GM23248 (cell line): Measurements from ENCODE around the gene RWDD3. TPM values are rescaled to one million over a fixed set of nuclear protein-coding genes. Genes with fewer than 3 reads are reported as not detected.

Experiments used
- DNase-seq: peaks from one replicate; pipeline ENCODE4 v3.0.0-alpha.2; 2015
- H2AFZ ChIP-seq: fragments of 200-600 bp; sonication (generic); 2 replicates; pipeline ENCODE4 v1.6.1; 2016; ENCODE audit warnings: antibody characterized with exemption
- H3F3A ChIP-seq: fragments of 200-600 bp; sonication (generic); 2 replicates; pipeline ENCODE4 v1.6.1; 2016; ENCODE audit warnings: mild to moderate bottlenecking, antibody characterized with exemption, mixed run types; ENCODE audit not compliant: insufficient read depth
- H3K27ac ChIP-seq: fragments of 200-600 bp; sonication (generic); 2 replicates; pipeline ENCODE4 v1.5.1; 2016; ENCODE audit warnings: mild to moderate bottlenecking
- H3K27me3 ChIP-seq: fragments of 200-600 bp; sonication (generic); replicated peaks from 2 replicates; pipeline ENCODE4 v1.6.1; 2016; ENCODE audit warnings: mild to moderate bottlenecking; ENCODE audit not compliant: insufficient read depth
- H3K36me3 ChIP-seq: fragments of 200-600 bp; sonication (generic); 2 replicates; pipeline ENCODE4 v1.6.1; 2016; ENCODE audit warnings: low read depth, mild to moderate bottlenecking
- H3K4me1 ChIP-seq: fragments of 200-600 bp; sonication (generic); 2 replicates; pipeline ENCODE4 v1.6.1; 2016; ENCODE audit warnings: mild to moderate bottlenecking; ENCODE audit not compliant: insufficient read depth
- H3K4me2 ChIP-seq: fragments of 200-600 bp; sonication (generic); one replicate; pipeline ENCODE4 v1.6.1; 2016; ENCODE audit warnings: mild to moderate bottlenecking; ENCODE audit not compliant: unreplicated experiment
- H3K4me3 ChIP-seq: fragments of 200-600 bp; sonication (generic); 2 replicates; pipeline ENCODE4 v1.5.1; 2016; ENCODE audit warnings: mild to moderate bottlenecking
- H3K79me2 ChIP-seq: fragments of 200-600 bp; sonication (generic); 2 replicates; pipeline ENCODE4 v1.6.1; 2016; ENCODE audit warnings: mild to moderate bottlenecking; ENCODE audit not compliant: insufficient read depth
- H3K9ac ChIP-seq: fragments of 200-600 bp; sonication (generic); 2 replicates; pipeline ENCODE4 v1.6.1; 2016; ENCODE audit warnings: mild to moderate bottlenecking
- H3K9me2 ChIP-seq: fragments of 200-600 bp; sonication (generic); 2 replicates; pipeline ENCODE4 v1.6.1; 2016; ENCODE audit warnings: mixed run types, mild to moderate bottlenecking, moderate library complexity; ENCODE audit not compliant: insufficient read depth
- H3K9me3 ChIP-seq: fragments of 200-600 bp; sonication (generic); one replicate; pipeline ENCODE4 v1.6.1; 2017; ENCODE audit warnings: low read depth
- H4K20me1 ChIP-seq: fragments of 200-600 bp; sonication (generic); 2 replicates; pipeline ENCODE4 v1.6.0; 2016; ENCODE audit not compliant: insufficient read depth
- EZH2 ChIP-seq: fragments of 200-600 bp; sonication (generic); IDR thresholded peaks from 2 replicates; pipeline ENCODE4 v1.6.1; 2018; ENCODE audit warnings: antibody characterized with exemption, mild to moderate bottlenecking; ENCODE audit not compliant: insufficient read depth, poor library complexity, severe bottlenecking
- EZH2phosphoT487 ChIP-seq: fragments of 200-600 bp; sonication (generic); IDR thresholded peaks from 2 replicates; pipeline ENCODE4 v1.6.1; 2018; ENCODE audit warnings: antibody characterized with exemption, moderate library complexity, mild to moderate bottlenecking, low read depth; ENCODE audit not compliant: insufficient read depth
- WGBS, 2 experiments: methylation state at CpG; one replicate each; pipeline ENCODE4 v1.1.6; 2015 to 2017; ENCODE audit warnings: low lambda C conversion rate in 2 of 2, low coverage in 1 of 2; ENCODE audit errors: missing lambda C conversion rate in 2 of 2; 5-methylcytosine and 5-hydroxymethylcytosine counted together
- in situ Hi-C: fragments of 300-500 bp; cut with MboI; formaldehyde crosslinking; loops from 2 replicates; pipeline ENCODE4 v1.15.0; 2020
- polyA plus RNA-seq: library from polyadenylated mRNA; unstranded; fragments of >200 nt; fragmentation: Nextera tagmentation; extraction: Ambion mirVana; gene quantifications from 2 replicates; pipeline ENCODE4 v1.2.1, GENCODE V29; 2016
- total RNA-seq: library from RNA; depleted of rRNA; stranded (reverse); fragments of >200 nt; shearing (Covaris generic); gene quantifications from 2 replicates; pipeline ENCODE4 v1.2.3, GENCODE V29; 2014

RWDD3 gene
- total and polyA plus RNA-seq, 2 experiments from 2014 or later, result 13.6 to 25.5 TPM

DNA sequence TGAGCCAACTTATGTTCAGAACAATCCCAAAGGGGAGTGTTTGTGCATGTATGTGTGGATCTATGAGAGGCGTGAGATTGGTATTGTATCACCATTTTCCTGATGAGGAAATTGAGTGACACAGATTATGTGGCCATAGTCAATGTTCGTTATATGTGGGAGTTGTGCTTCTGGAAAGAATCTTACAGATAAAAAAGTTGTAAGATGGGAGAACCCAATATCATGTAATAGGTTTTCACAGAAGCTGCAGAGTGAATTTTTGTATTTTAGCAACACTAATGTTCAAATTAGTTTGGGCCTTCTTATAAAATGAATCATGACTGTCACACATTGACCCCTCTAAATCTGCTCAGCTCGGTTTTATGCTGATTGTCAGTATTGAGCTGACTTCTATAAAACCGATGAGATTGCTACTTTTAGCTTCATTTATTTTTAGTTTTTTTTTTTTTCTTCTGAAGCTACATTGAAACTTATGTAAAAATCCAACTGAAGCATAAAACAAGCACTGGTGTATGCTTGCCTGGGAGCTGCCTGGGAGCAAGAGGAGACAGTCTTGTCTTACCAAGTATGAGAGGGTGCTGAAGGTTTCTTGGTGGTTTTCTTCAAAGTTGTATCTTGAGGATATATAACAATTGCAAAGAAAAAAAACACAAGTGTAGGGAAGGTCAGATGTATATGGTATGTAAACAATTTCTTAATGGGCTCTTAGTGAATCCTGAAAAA is 4.1 kb downstream of the RWDD3 start:
- TF ChIP-seq EZH2, result no peak
- no peak for TF ChIP-seq EZH2phosphoT487
- H2AFZ ChIP-seq, result no peak overlapping the region
- 0 out of 2 replicates have a peak, but pooled peaks cover 5% of the 10 kb centered on the region for H3K4me1 ChIP-seq
- no peaks in the 10 kb centered on the region for H3K9me3 ChIP-seq
- no peak overlapping the region for H3K4me3 ChIP-seq
- H4K20me1 ChIP-seq, result no peaks in the 10 kb centered on the region
- H3K27me3 ChIP-seq, result no peaks in the 10 kb centered on the region
- H3K4me2 ChIP-seq, result no peak overlapping the region
- H3K27ac ChIP-seq, result no peak overlapping the region
- in situ Hi-C loops, result loop anchor here (25.0 kb wide), 1 partner anchor 376 kb away; no protein-coding TSS in a partner anchor
- WGBS, 2 experiments, result 78 to 79% methylated on average over 4 of the region's 4 CpGs
- H3F3A ChIP-seq, result no peaks in the 10 kb centered on the region
- H3K9me2 ChIP-seq, result no peaks in the 10 kb centered on the region
- H3K36me3 ChIP-seq, result peaks cover 21% of the 10 kb centered on the region; the same call in 1 of the 2 replicates
- H3K9ac ChIP-seq, result no peak overlapping the region
- no peak for DNase-seq
- H3K79me2 ChIP-seq, result peaks cover 87% of the 10 kb centered on the region

DNA sequence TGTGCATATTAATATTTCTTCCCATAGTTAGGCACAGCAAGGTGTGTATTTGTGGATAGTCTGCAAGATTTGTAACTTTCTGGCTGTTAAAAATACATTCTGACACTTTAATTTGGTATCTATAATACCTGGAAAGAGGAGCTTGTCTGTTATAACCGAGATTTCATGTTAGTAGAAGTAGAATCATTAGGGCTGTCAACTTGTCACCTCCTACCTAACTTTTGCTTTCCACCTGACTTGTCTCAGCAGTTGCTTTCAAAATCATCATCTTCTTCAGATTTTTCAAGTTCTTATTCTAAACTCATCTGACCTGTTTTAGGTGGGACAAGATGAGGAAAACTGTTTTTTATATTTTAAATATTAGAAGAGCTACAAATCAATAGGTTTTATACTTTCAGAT is 11.0 kb downstream of the RWDD3 start:
- Histone ChIP-seq H3K9me3 (no peaks in the 10 kb centered on the region), H3F3A (no peaks in the 10 kb centered on the region), H3K36me3 (peaks cover 42% of the 10 kb centered on the region), H2AFZ (no peak overlapping the region), H3K9ac (no peak overlapping the region), H3K9me2 (no peaks in the 10 kb centered on the region), H3K27ac (no peak overlapping the region), H3K4me1 (no peaks in the 10 kb centered on the region), H3K4me3 (no peak overlapping the region), H3K27me3 (no peaks in the 10 kb centered on the region), H3K4me2 (no peak overlapping the region), H4K20me1 (no peaks in the 10 kb centered on the region), H3K79me2 (peaks cover 44% of the 10 kb centered on the region)
- DNase-seq, result no peak
- in situ Hi-C loops, result loop anchor here (25.0 kb wide), 1 partner anchor 383 kb away; no protein-coding TSS in a partner anchor
- TF ChIP-seq EZH2 (no peak), EZH2phosphoT487 (no peak)
- WGBS, 2 experiments, result 96 to 97% methylated on average over 1 of the region's 1 CpG

DNA sequence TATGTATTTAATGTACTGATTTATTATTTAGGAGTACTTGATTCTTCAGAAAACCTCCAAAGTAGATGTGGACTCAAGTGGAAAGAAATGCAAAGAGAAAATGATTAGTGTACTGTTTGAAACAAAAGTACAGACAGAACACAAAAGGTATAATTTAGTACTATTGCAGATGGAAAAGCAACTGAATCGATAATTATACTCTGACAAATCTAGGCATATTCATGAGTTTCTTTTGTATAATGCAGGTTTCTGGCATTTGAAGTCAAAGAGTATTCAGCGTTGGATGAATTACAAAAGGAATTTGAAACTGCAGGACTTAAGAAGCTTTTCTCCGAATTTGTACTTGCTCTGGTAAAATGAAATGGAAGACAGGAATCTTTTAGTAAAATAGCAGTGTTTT is 12.5 kb downstream of the RWDD3 start:
- DNase-seq, result no peak
- Histone ChIP-seq H3F3A (no peaks in the 10 kb centered on the region), H3K79me2 (peaks cover 30% of the 10 kb centered on the region), H3K9me2 (no peaks in the 10 kb centered on the region), H3K27me3 (no peaks in the 10 kb centered on the region), H3K9me3 (no peaks in the 10 kb centered on the region), H3K4me1 (no peaks in the 10 kb centered on the region), H2AFZ (no peak overlapping the region), H3K9ac (no peak overlapping the region), H3K4me2 (no peak overlapping the region), H3K36me3 (peaks cover 35% of the 10 kb centered on the region), H3K4me3 (no peak overlapping the region), H4K20me1 (no peaks in the 10 kb centered on the region), H3K27ac (no peak overlapping the region)
- WGBS, 2 experiments, result 97 to 100% methylated on average over 3 of the region's 3 CpGs
- in situ Hi-C loops, result loop anchor here (25.0 kb wide), 1 partner anchor 384 kb away; no protein-coding TSS in a partner anchor
- no peak for TF ChIP-seq EZH2phosphoT487
- TF ChIP-seq EZH2, result no peak

- in situ Hi-C loops, result loop anchor here (25.0 kb wide), 1 partner anchor 385 kb away; no protein-coding TSS in a partner anchor
- WGBS, 2 experiments, result 98% methylated on average over 3 of the region's 3 CpGs
Measured at GRCh38 chr1:95247607-95248006, 13.6 kb downstream of the RWDD3 start.

More at GRCh38 chr1:95247607-95248006, 13.6 kb downstream of the RWDD3 start:
- Histone ChIP-seq H3K9me2 (no peaks in the 10 kb centered on the region), H3F3A (no peaks in the 10 kb centered on the region), H3K36me3 (peaks cover 26% of the 10 kb centered on the region), H3K4me3 (no peak overlapping the region), H2AFZ (no peak overlapping the region), H3K9ac (no peak overlapping the region), H3K4me2 (no peak overlapping the region), H4K20me1 (no peaks in the 10 kb centered on the region), H3K27me3 (no peaks in the 10 kb centered on the region), H3K4me1 (no peaks in the 10 kb centered on the region), H3K79me2 (peaks cover 19% of the 10 kb centered on the region), H3K27ac (no peak overlapping the region), H3K9me3 (no peaks in the 10 kb centered on the region)
- no peak for TF ChIP-seq EZH2phosphoT487
- no peak for TF ChIP-seq EZH2
- DNase-seq, result no peak
